HCT116 (cell line): ENCODE data around the gene ROBO1. TPM values are rescaled to one million over a fixed set of nuclear protein-coding genes. Genes with fewer than 3 reads are reported as not detected.

Source experiments
- ATAC-seq: fragments of 200-7000 bp; cut with Tn5 transposase; 2 replicates; pipeline ENCODE4 v1.9.1; 2020; ENCODE audit warnings: mild to moderate bottlenecking, moderate library complexity
- BruUV-seq: library from RNA; stranded (reverse); fragments of 400-500 nt; replicated peaks from 2 replicates; lab custom pipeline; 2021; lab: Mats Ljungman, UMichigan
- CTCF ChIA-PET: fragments of 300-600 bp; sonication (Branson Sonifier 250); formaldehyde crosslinking; loops from one replicate; lab custom pipeline; 2021; ENCODE audit warnings: antibody characterized with exemption; lab: Charles Lee
- POLR2A ChIA-PET: fragments of 300-600, 350-600 bp; sonication (Branson Sonifier 250); formaldehyde crosslinking; loops from one replicate; lab custom pipeline; 2021; ENCODE audit warnings: antibody characterized with exemption; lab: Charles Lee
- RAD21 ChIA-PET, 2 experiments: fragments of 300-600 bp; sonication (Branson Sonifier 250); formaldehyde crosslinking; loops; one replicate each; lab custom pipeline; 2023; ENCODE audit warnings: low total read pairs in 2 of 2; ENCODE audit not compliant: uncharacterized antibody in 2 of 2, unreplicated experiment in 2 of 2, low non-redundant PET in 1 of 2; lab: Charles Lee
- DNase-seq: peaks from one replicate; pipeline ENCODE4 v3.0.0-alpha.2; 2010; ENCODE audit warnings: low read depth, low spot score
- H2AFZ ChIP-seq: fragments of 200-600 bp; shearing (Covaris generic), sonication (generic); 2 replicates; pipeline ENCODE4 v1.6.1; 2017; ENCODE audit warnings: low read depth, mixed run types, mixed read lengths, antibody characterized with exemption, low read length; ENCODE audit not compliant: poor library complexity, severe bottlenecking
- H3K27ac ChIP-seq: 2 replicates; pipeline ENCODE4 v1.5.1; 2012; ENCODE audit warnings: low read depth, low read length
- H3K27me3 ChIP-seq: fragments of 200-600 bp; sonication (generic); 2 replicates; pipeline ENCODE4 v1.6.1; 2016; ENCODE audit warnings: mixed run types, low read length, mixed read lengths; ENCODE audit not compliant: insufficient read depth
- H3K36me3 ChIP-seq, 2 experiments: fragments of 200-500 bp in 1 of 2; fragments of 200-600 bp in 1 of 2; sonication (Bioruptor generic) in 1 of 2; sonication (generic) in 1 of 2; 2 replicates each; pipeline versions ENCODE4 v1.5.1 to v1.6.1; 2014 to 2016; ENCODE audit warnings: low read length in 2 of 2, inconsistent platforms in 1 of 2, mixed read lengths in 1 of 2, mixed run types in 1 of 2; ENCODE audit not compliant: insufficient read depth in 2 of 2, control insufficient read depth in 1 of 2
- H3K4me1 ChIP-seq, 2 experiments: fragments of 200-600 bp in 1 of 2; sonication (generic) in 1 of 2; 2 replicates each; pipeline versions ENCODE4 v1.5.1 to v1.6.1; 2012 to 2017; ENCODE audit warnings: low read length in 2 of 2, inconsistent platforms in 1 of 2, mild to moderate bottlenecking in 1 of 2, mixed read lengths in 1 of 2, mixed run types in 1 of 2, moderate library complexity in 1 of 2; ENCODE audit not compliant: insufficient read depth in 2 of 2, control insufficient read depth in 1 of 2
- H3K4me2 ChIP-seq: fragments of 200-600 bp; sonication (generic); 2 replicates; pipeline ENCODE4 v1.6.1; 2017; ENCODE audit warnings: mixed run types, low read length, mixed read lengths
- H3K4me3 ChIP-seq, 2 experiments: fragments of 200-600 bp in 1 of 2; sonication (generic) in 1 of 2; replicated peaks in 1 of 2; 2 replicates each; pipeline ENCODE4 v1.5.1; 2011 to 2016; ENCODE audit warnings: low read length in 2 of 2, control low read depth in 1 of 2, low read depth in 1 of 2, mild to moderate bottlenecking in 1 of 2, mixed read lengths in 1 of 2, mixed run types in 1 of 2
- H3K79me2 ChIP-seq: fragments of 200-600 bp; sonication (generic); 2 replicates; pipeline ENCODE4 v1.6.1; 2017; ENCODE audit warnings: mild to moderate bottlenecking, mixed run types, low read length, moderate library complexity, mixed read lengths; ENCODE audit not compliant: insufficient read depth
- H3K9ac ChIP-seq: fragments of 200-600 bp; sonication (generic); 2 replicates; pipeline ENCODE4 v1.6.1; 2016; ENCODE audit warnings: low read length, mixed read lengths
- H3K9me2 ChIP-seq: fragments of 200-600 bp; sonication (generic), shearing (Covaris generic); 2 replicates; pipeline ENCODE4 v1.6.1; 2017; ENCODE audit warnings: mixed run types, mild to moderate bottlenecking, moderate library complexity; ENCODE audit not compliant: insufficient read depth
- H3K9me3 ChIP-seq, 2 experiments: fragments of 200-500 bp in 1 of 2; fragments of 200-600 bp in 1 of 2; sonication (Bioruptor generic) in 1 of 2; sonication (generic) in 1 of 2; 2 replicates each; pipeline ENCODE4 v1.6.1; 2014 to 2017; ENCODE audit warnings: low read length in 2 of 2, mixed read lengths in 2 of 2, inconsistent platforms in 1 of 2, low read depth in 1 of 2, mild to moderate bottlenecking in 1 of 2, mixed run types in 1 of 2, moderate library complexity in 1 of 2; ENCODE audit not compliant: control insufficient read depth in 1 of 2, insufficient read depth in 1 of 2
- H4K20me1 ChIP-seq: fragments of 200-600 bp; sonication (generic), shearing (Covaris generic); 2 replicates; pipeline ENCODE4 v1.6.1; 2017; ENCODE audit warnings: mixed run types, mild to moderate bottlenecking, moderate library complexity; ENCODE audit not compliant: insufficient read depth
- CBX3 ChIP-seq: IDR thresholded peaks from 2 replicates; pipeline ENCODE4 v1.6.1; 2012; ENCODE audit warnings: low read depth
- CEBPB ChIP-seq: IDR thresholded peaks from 2 replicates; pipeline ENCODE4 v1.6.1; 2012; ENCODE audit warnings: low read depth
- ELF1 ChIP-seq: IDR thresholded peaks from 2 replicates; pipeline ENCODE4 v1.6.1; 2012; ENCODE audit warnings: low read depth, borderline replicate concordance
- EZH2 ChIP-seq: fragments of 200-600 bp; sonication (generic); IDR thresholded peaks from 2 replicates; pipeline ENCODE4 v1.6.1; 2017; ENCODE audit warnings: antibody characterized with exemption, mixed run types
- FOSL1 ChIP-seq: IDR thresholded peaks from 2 replicates; pipeline ENCODE4 v1.6.1; 2012; ENCODE audit warnings: low read depth
- JUND ChIP-seq: IDR thresholded peaks from 2 replicates; pipeline ENCODE4 v1.6.1; 2012
- RAD21 ChIP-seq: IDR thresholded peaks from 2 replicates; pipeline ENCODE4 v1.6.1; 2012; ENCODE audit warnings: low read depth, mild to moderate bottlenecking
- SRF ChIP-seq: IDR thresholded peaks from 2 replicates; pipeline ENCODE4 v1.6.1; 2012; ENCODE audit warnings: low read depth
- TCF7L2 ChIP-seq: IDR thresholded peaks from 2 replicates; pipeline ENCODE4 v1.7.0; 2011; ENCODE audit warnings: borderline replicate concordance, inconsistent platforms; ENCODE audit not compliant: insufficient read depth, insufficient read length; ENCODE audit errors: extremely low read depth
- YY1 ChIP-seq: IDR thresholded peaks from 2 replicates; pipeline ENCODE4 v1.6.1; 2011; ENCODE audit warnings: low read length, low read depth, moderate library complexity, mild to moderate bottlenecking; ENCODE audit not compliant: insufficient replicate concordance; ENCODE audit errors: extremely low read depth
- ZFX ChIP-seq: fragments of 450-650 bp; IDR thresholded peaks from 2 replicates; pipeline ENCODE4 v1.6.1; 2017
- intact Hi-C: fragments of 100-400 bp; cut with micrococcal nuclease; formaldehyde crosslinking; loops from 2 replicates; pipeline ENCODE4 v1.10.0; 2022
- total RNA-seq: library from RNA; stranded (reverse); gene quantifications from one replicate; pipeline ENCODE4 v1.2.1, GENCODE V29; 2021; ENCODE audit not compliant: unreplicated experiment
- TF ChIP-seq, protein P1 (sequence below): IDR thresholded peaks from 2 replicates; pipeline ENCODE4 v1.6.1; 2012
- TF ChIP-seq, protein P2 (sequence below): IDR thresholded peaks from 2 replicates; pipeline ENCODE4 v1.6.1; 2012
- TF ChIP-seq, protein P3 (sequence below), 3 experiments: fragments of 200-600 bp in 1 of 3; sonication (generic) in 1 of 3; IDR thresholded peaks in 2 of 3; conservative IDR thresholded peaks in 1 of 3; 2 replicates each; pipeline ENCODE4 v1.5.1; 2012 to 2017; ENCODE audit warnings: low read depth in 2 of 3, low read length in 2 of 3, antibody characterized with exemption in 1 of 3, borderline replicate concordance in 1 of 3, control low read depth in 1 of 3, mild to moderate bottlenecking in 1 of 3, mixed read lengths in 1 of 3, mixed run types in 1 of 3, moderate library complexity in 1 of 3; ENCODE audit not compliant: insufficient read depth in 1 of 3
- TF ChIP-seq, protein P4 (sequence below): IDR thresholded peaks from 2 replicates; pipeline ENCODE4 v1.6.1; 2012; ENCODE audit warnings: low read depth

Gene ROBO1
- total RNA-seq, 1 experiment from 2014 or later, result 0.27 TPM

DNA sequence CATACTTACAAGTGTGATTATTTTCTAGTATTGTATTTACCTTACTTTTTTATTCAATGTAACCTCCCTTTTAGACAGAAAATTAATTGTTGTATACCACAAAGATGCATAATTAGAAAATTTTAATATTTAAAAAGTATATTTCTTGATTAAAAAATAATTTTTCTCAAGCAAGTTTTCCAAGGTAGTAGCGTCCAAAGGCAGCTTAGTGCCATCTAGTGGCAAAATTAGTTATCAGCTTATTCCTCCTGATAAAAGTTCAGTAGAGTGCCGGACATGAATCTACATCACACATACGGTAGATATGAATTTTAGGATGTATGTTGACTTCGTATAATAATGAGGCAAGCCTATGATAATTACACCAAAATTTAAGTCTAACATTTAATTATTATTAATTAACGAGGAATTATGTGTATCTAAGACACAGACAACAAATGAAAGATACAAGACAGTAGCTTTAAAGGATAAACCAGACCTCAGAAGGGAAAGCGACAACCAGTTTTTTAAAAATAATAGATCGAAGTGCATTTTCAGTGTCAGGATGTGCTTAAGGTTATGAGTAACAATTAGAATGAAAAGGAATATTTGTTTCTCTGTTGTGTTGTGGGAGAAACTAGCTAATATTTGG, 405.9 kb downstream of the ROBO1 start:
- no peak overlapping the region for H3K27ac ChIP-seq
- no peaks in the 10 kb centered on the region for H3K27me3 ChIP-seq
- DNase-seq (peak; percentile 0), ATAC-seq (no peak)
- H2AFZ ChIP-seq, result no peak overlapping the region
- RAD21 ChIA-PET, result no interaction called here
- POLR2A ChIA-PET, result no interaction called here
- no peaks in the 10 kb centered on the region for H3K9me2 ChIP-seq
- no peaks in the 10 kb centered on the region; a peak in 2 of 4 replicates for H3K9me3 ChIP-seq
- TF ChIP-seq YY1 (no peak), ELF1 (no peak), JUND (no peak), CEBPB (no peak), CBX3 (no peak), TCF7L2 (no peak), ZFX (no peak), FOSL1 (no peak), EZH2 (no peak), RAD21 (peak; percentile 21; the same call in 1 of the 2 replicates), SRF (no peak)
- TF ChIP-seq, protein P1, sequence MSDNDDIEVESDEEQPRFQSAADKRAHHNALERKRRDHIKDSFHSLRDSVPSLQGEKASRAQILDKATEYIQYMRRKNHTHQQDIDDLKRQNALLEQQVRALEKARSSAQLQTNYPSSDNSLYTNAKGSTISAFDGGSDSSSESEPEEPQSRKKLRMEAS, result no peak
- TF ChIP-seq, protein P2, sequence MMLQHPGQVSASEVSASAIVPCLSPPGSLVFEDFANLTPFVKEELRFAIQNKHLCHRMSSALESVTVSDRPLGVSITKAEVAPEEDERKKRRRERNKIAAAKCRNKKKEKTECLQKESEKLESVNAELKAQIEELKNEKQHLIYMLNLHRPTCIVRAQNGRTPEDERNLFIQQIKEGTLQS, result no peak
- TF ChIP-seq, protein P3, sequence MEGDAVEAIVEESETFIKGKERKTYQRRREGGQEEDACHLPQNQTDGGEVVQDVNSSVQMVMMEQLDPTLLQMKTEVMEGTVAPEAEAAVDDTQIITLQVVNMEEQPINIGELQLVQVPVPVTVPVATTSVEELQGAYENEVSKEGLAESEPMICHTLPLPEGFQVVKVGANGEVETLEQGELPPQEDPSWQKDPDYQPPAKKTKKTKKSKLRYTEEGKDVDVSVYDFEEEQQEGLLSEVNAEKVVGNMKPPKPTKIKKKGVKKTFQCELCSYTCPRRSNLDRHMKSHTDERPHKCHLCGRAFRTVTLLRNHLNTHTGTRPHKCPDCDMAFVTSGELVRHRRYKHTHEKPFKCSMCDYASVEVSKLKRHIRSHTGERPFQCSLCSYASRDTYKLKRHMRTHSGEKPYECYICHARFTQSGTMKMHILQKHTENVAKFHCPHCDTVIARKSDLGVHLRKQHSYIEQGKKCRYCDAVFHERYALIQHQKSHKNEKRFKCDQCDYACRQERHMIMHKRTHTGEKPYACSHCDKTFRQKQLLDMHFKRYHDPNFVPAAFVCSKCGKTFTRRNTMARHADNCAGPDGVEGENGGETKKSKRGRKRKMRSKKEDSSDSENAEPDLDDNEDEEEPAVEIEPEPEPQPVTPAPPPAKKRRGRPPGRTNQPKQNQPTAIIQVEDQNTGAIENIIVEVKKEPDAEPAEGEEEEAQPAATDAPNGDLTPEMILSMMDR (IDR thresholded peaks at IDR 0.05 in 2 of 3, conservative IDR thresholded peaks at IDR 0.05 in 1 of 3; ENCODE audit: borderline replicate concordance in 1 of 3, insufficient read depth in 1 of 3, low read depth in 2 of 3, low read length in 2 of 3), result peak in 2 of 3 experiments; percentile 41 to 56; a peak in 4 of 6 replicates
- TF ChIP-seq, protein P4, sequence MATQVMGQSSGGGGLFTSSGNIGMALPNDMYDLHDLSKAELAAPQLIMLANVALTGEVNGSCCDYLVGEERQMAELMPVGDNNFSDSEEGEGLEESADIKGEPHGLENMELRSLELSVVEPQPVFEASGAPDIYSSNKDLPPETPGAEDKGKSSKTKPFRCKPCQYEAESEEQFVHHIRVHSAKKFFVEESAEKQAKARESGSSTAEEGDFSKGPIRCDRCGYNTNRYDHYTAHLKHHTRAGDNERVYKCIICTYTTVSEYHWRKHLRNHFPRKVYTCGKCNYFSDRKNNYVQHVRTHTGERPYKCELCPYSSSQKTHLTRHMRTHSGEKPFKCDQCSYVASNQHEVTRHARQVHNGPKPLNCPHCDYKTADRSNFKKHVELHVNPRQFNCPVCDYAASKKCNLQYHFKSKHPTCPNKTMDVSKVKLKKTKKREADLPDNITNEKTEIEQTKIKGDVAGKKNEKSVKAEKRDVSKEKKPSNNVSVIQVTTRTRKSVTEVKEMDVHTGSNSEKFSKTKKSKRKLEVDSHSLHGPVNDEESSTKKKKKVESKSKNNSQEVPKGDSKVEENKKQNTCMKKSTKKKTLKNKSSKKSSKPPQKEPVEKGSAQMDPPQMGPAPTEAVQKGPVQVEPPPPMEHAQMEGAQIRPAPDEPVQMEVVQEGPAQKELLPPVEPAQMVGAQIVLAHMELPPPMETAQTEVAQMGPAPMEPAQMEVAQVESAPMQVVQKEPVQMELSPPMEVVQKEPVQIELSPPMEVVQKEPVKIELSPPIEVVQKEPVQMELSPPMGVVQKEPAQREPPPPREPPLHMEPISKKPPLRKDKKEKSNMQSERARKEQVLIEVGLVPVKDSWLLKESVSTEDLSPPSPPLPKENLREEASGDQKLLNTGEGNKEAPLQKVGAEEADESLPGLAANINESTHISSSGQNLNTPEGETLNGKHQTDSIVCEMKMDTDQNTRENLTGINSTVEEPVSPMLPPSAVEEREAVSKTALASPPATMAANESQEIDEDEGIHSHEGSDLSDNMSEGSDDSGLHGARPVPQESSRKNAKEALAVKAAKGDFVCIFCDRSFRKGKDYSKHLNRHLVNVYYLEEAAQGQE, result no peak
- TF ChIP-seq, all 23 proteins: peak for 2
- no peaks in the 10 kb centered on the region for H4K20me1 ChIP-seq
- no peak overlapping the region for H3K4me3 ChIP-seq
- intact Hi-C loops, result loop anchor here (1.0 to 5.0 kb wide), 2 partner anchors 275 to 703 kb away; no protein-coding TSS in a partner anchor
- H3K36me3 ChIP-seq, result no peaks in the 10 kb centered on the region
- H3K4me2 ChIP-seq, result no peak overlapping the region
- no peaks in the 10 kb centered on the region for H3K79me2 ChIP-seq
- no peaks in the 10 kb centered on the region; a peak in 1 of 4 replicates for H3K4me1 ChIP-seq
- CTCF ChIA-PET, result interaction anchor here (1.1 kb wide), 1 partner anchor 276 kb away, joined by 5 read pairs; no protein-coding TSS in a partner anchor
- H3K9ac ChIP-seq, result no peak overlapping the region
- no TSS peak for BruUV-seq
